A549 treated with RU486 at 1 μM for 4 hours (cell line): Measurements from ENCODE around the gene CAST. TPM values are rescaled to one million over a fixed set of nuclear protein-coding genes. Genes with fewer than 3 reads are reported as not detected.

Source experiments
- total RNA-seq: library from RNA; stranded (reverse); fragments of 200-300 nt; extraction: Qiagen RNA extraction; gene quantifications from 5 replicates; pipeline ENCODE4 v1.2.3, GENCODE V29; 2022; ENCODE audit warnings: low read depth

Gene CAST, protein sequence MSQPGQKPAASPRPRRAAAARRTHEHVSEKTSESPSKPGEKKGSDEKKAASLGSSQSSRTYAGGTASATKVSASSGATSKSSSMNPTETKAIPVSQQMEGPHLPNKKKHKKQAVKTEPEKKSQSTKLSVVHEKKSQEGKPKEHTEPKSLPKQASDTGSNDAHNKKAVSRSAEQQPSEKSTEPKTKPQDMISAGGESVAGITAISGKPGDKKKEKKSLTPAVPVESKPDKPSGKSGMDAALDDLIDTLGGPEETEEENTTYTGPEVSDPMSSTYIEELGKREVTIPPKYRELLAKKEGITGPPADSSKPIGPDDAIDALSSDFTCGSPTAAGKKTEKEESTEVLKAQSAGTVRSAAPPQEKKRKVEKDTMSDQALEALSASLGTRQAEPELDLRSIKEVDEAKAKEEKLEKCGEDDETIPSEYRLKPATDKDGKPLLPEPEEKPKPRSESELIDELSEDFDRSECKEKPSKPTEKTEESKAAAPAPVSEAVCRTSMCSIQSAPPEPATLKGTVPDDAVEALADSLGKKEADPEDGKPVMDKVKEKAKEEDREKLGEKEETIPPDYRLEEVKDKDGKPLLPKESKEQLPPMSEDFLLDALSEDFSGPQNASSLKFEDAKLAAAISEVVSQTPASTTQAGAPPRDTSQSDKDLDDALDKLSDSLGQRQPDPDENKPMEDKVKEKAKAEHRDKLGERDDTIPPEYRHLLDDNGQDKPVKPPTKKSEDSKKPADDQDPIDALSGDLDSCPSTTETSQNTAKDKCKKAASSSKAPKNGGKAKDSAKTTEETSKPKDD
- total RNA-seq = 160 to 200 TPM (median 175 TPM) in 5 replicates

GRCh38 chr5:96661855-96662724 lies at the start of gene CAST:
TSS of gene CAST (plus strand) at chr5:96662376. CDS start at chr5:96662423, 47 bp downstream.

Other genes with a start within 250 kb of the CAST start
- gene PCSK1, start 229.1 kb upstream of the CAST start, total RNA-seq = 0.35 to 0.97 TPM (median 0.67 TPM) in 5 replicates
- 7.6 to 10.3 TPM (median 9.6 TPM) in 5 replicates for gene ERAP1, start 145.6 kb downstream of the CAST start, total RNA-seq
- gene ERAP2, start 214.1 kb downstream of the CAST start, total RNA-seq = 0.77 to 1.3 TPM (median 1.2 TPM) in 5 replicates